Fibroblast of peridontal ligament (primary cell): Measurements from ENCODE around the gene RALGAPA2.

Source experiments
- DNase-seq: peaks from one replicate; pipeline ENCODE4 v3.0.0-alpha.2; 2010; ENCODE audit errors: extremely low read depth

The RALGAPA2 gene

GRCh38 chr20:20630551-20630950, 81.9 kb downstream of the RALGAPA2 start:
- no peak for DNase-seq

GRCh38 chr20:20629556-20630188, 82.8 kb downstream of the RALGAPA2 start:
- no peak for DNase-seq

GRCh38 chr20:20628314-20628713, 84.1 kb downstream of the RALGAPA2 start:
- no peak for DNase-seq

- no peak for DNase-seq
Measured at GRCh38 chr20:20627471-20627870, 85.0 kb downstream of the RALGAPA2 start.

GRCh38 chr20:20624914-20625313, 87.5 kb downstream of the RALGAPA2 start:
- no peak for DNase-seq

- DNase-seq: peak; percentile 27
Measured at GRCh38 chr20:20621195-20621594, 91.2 kb downstream of the RALGAPA2 start.

GRCh38 chr20:20614391-20614790, 98.1 kb downstream of the RALGAPA2 start:
- DNase-seq: peak; percentile 18

GRCh38 chr20:20612251-20612650, 100.2 kb downstream of the RALGAPA2 start:
- no peak for DNase-seq

- peak; percentile 4 for DNase-seq
Measured at GRCh38 chr20:20611167-20611566, 101.3 kb downstream of the RALGAPA2 start.

GRCh38 chr20:20609522-20609921, 102.9 kb downstream of the RALGAPA2 start:
- DNase-seq: no peak

- no peak for DNase-seq
Measured at GRCh38 chr20:20608641-20609040, 103.8 kb downstream of the RALGAPA2 start.

- DNase-seq: no peak
Measured at GRCh38 chr20:20608041-20608440, 104.4 kb downstream of the RALGAPA2 start.

- DNase-seq: no peak
Measured at GRCh38 chr20:20606881-20607280, 105.6 kb downstream of the RALGAPA2 start.

GRCh38 chr20:20606050-20606449, 106.4 kb downstream of the RALGAPA2 start:
- no peak for DNase-seq

- no peak for DNase-seq
Measured at GRCh38 chr20:20604907-20605306, 107.5 kb downstream of the RALGAPA2 start.

GRCh38 chr20:20604357-20604756, 108.1 kb downstream of the RALGAPA2 start:
- DNase-seq: no peak

- no peak for DNase-seq
Measured at GRCh38 chr20:20603339-20603990, 109.0 kb downstream of the RALGAPA2 start.

- no peak for DNase-seq
Measured at GRCh38 chr20:20597966-20598365, 114.5 kb downstream of the RALGAPA2 start.

- DNase-seq: peak; percentile 71
Measured at GRCh38 chr20:20594171-20594530, 118.3 kb downstream of the RALGAPA2 start.

- DNase-seq: peak; percentile 59
Measured at GRCh38 chr20:20593447-20594170, 118.8 kb downstream of the RALGAPA2 start.

GRCh38 chr20:20585146-20585545, 127.3 kb downstream of the RALGAPA2 start:
- no peak for DNase-seq

GRCh38 chr20:20582734-20583133, 129.7 kb downstream of the RALGAPA2 start:
- DNase-seq: no peak

- no peak for DNase-seq
Measured at GRCh38 chr20:20580139-20580538, 132.3 kb downstream of the RALGAPA2 start.
